GM23248 (cell line): ENCODE data around the gene RAB1A. TPM values are rescaled to one million over a fixed set of nuclear protein-coding genes. Genes with fewer than 3 reads are reported as not detected.
"Not testable (repeated sequence)": the region's sequence is repeated elsewhere in the genome, so short reads cannot be mapped to it uniquely, and the experiment has no call there.

Experiments
- DNase-seq: peaks from one replicate; pipeline ENCODE4 v3.0.0-alpha.2; 2015
- H2AFZ ChIP-seq: fragments of 200-600 bp; sonication (generic); 2 replicates; pipeline ENCODE4 v1.6.1; 2016; ENCODE audit warnings: antibody characterized with exemption
- H3F3A ChIP-seq: fragments of 200-600 bp; sonication (generic); 2 replicates; pipeline ENCODE4 v1.6.1; 2016; ENCODE audit warnings: mild to moderate bottlenecking, antibody characterized with exemption, mixed run types; ENCODE audit not compliant: insufficient read depth
- H3K27ac ChIP-seq: fragments of 200-600 bp; sonication (generic); 2 replicates; pipeline ENCODE4 v1.5.1; 2016; ENCODE audit warnings: mild to moderate bottlenecking
- H3K27me3 ChIP-seq: fragments of 200-600 bp; sonication (generic); replicated peaks from 2 replicates; pipeline ENCODE4 v1.6.1; 2016; ENCODE audit warnings: mild to moderate bottlenecking; ENCODE audit not compliant: insufficient read depth
- H3K36me3 ChIP-seq: fragments of 200-600 bp; sonication (generic); 2 replicates; pipeline ENCODE4 v1.6.1; 2016; ENCODE audit warnings: low read depth, mild to moderate bottlenecking
- H3K4me1 ChIP-seq: fragments of 200-600 bp; sonication (generic); 2 replicates; pipeline ENCODE4 v1.6.1; 2016; ENCODE audit warnings: mild to moderate bottlenecking; ENCODE audit not compliant: insufficient read depth
- H3K4me2 ChIP-seq: fragments of 200-600 bp; sonication (generic); one replicate; pipeline ENCODE4 v1.6.1; 2016; ENCODE audit warnings: mild to moderate bottlenecking; ENCODE audit not compliant: unreplicated experiment
- H3K4me3 ChIP-seq: fragments of 200-600 bp; sonication (generic); 2 replicates; pipeline ENCODE4 v1.5.1; 2016; ENCODE audit warnings: mild to moderate bottlenecking
- H3K79me2 ChIP-seq: fragments of 200-600 bp; sonication (generic); 2 replicates; pipeline ENCODE4 v1.6.1; 2016; ENCODE audit warnings: mild to moderate bottlenecking; ENCODE audit not compliant: insufficient read depth
- H3K9ac ChIP-seq: fragments of 200-600 bp; sonication (generic); 2 replicates; pipeline ENCODE4 v1.6.1; 2016; ENCODE audit warnings: mild to moderate bottlenecking
- H3K9me2 ChIP-seq: fragments of 200-600 bp; sonication (generic); 2 replicates; pipeline ENCODE4 v1.6.1; 2016; ENCODE audit warnings: mixed run types, mild to moderate bottlenecking, moderate library complexity; ENCODE audit not compliant: insufficient read depth
- H3K9me3 ChIP-seq: fragments of 200-600 bp; sonication (generic); one replicate; pipeline ENCODE4 v1.6.1; 2017; ENCODE audit warnings: low read depth
- H4K20me1 ChIP-seq: fragments of 200-600 bp; sonication (generic); 2 replicates; pipeline ENCODE4 v1.6.0; 2016; ENCODE audit not compliant: insufficient read depth
- EZH2 ChIP-seq: fragments of 200-600 bp; sonication (generic); IDR thresholded peaks from 2 replicates; pipeline ENCODE4 v1.6.1; 2018; ENCODE audit warnings: antibody characterized with exemption, mild to moderate bottlenecking; ENCODE audit not compliant: insufficient read depth, poor library complexity, severe bottlenecking
- EZH2phosphoT487 ChIP-seq: fragments of 200-600 bp; sonication (generic); IDR thresholded peaks from 2 replicates; pipeline ENCODE4 v1.6.1; 2018; ENCODE audit warnings: antibody characterized with exemption, moderate library complexity, mild to moderate bottlenecking, low read depth; ENCODE audit not compliant: insufficient read depth
- WGBS, 2 experiments: methylation state at CpG; one replicate each; pipeline ENCODE4 v1.1.6; 2015 to 2017; ENCODE audit warnings: low lambda C conversion rate in 2 of 2, low coverage in 1 of 2; ENCODE audit errors: missing lambda C conversion rate in 2 of 2; 5-methylcytosine and 5-hydroxymethylcytosine counted together
- in situ Hi-C: fragments of 300-500 bp; cut with MboI; formaldehyde crosslinking; loops from 2 replicates; pipeline ENCODE4 v1.15.0; 2020
- polyA plus RNA-seq: library from polyadenylated mRNA; unstranded; fragments of >200 nt; fragmentation: Nextera tagmentation; extraction: Ambion mirVana; gene quantifications from 2 replicates; pipeline ENCODE4 v1.2.1, GENCODE V29; 2016
- total RNA-seq: library from RNA; depleted of rRNA; stranded (reverse); fragments of >200 nt; shearing (Covaris generic); gene quantifications from 2 replicates; pipeline ENCODE4 v1.2.3, GENCODE V29; 2014

Gene RAB1A
- total and polyA plus RNA-seq, 2 experiments from 2014 or later = 119 to 303 TPM

- Histone ChIP-seq H3K4me1 (no peaks in the 10 kb centered on the region; the same call in 1 of the 2 replicates), H2AFZ (no peak overlapping the region), H3K27ac (no peak overlapping the region), H3K9me2 (no peaks in the 10 kb centered on the region), H3K9me3 (no peaks in the 10 kb centered on the region), H3K4me2 (no peak overlapping the region), H3K9ac (no peak overlapping the region), H3K27me3 (no peaks in the 10 kb centered on the region), H3K79me2 (no peaks in the 10 kb centered on the region), H3K4me3 (no peak overlapping the region), H4K20me1 (no peaks in the 10 kb centered on the region), H3F3A (peaks cover 3% of the 10 kb centered on the region; the same call in 1 of the 2 replicates), H3K36me3 (no peaks in the 10 kb centered on the region)
- in situ Hi-C loops = loop anchor here (25.0 kb wide), 1 partner anchor 261 kb away; no protein-coding TSS in a partner anchor
- WGBS, 2 experiments = 94 to 97% methylated on average over 12 of the region's 12 CpGs
- TF ChIP-seq EZH2phosphoT487 = no peak
- no peak for TF ChIP-seq EZH2
- no peak for DNase-seq
Observed at GRCh38 chr2:65172994-65173790, 43.3 kb upstream of the RAB1A start.

GRCh38 chr2:65170611-65171477 is 40.9 kb upstream of the RAB1A start:
- H3K4me3 ChIP-seq, H3K4me2 ChIP-seq, H3K79me2 ChIP-seq, H4K20me1 ChIP-seq, H3K9me3 ChIP-seq, DNase-seq, H3K9ac ChIP-seq, H2AFZ ChIP-seq, H3K27me3 ChIP-seq, H3K36me3 ChIP-seq, H3K4me1 ChIP-seq, H3F3A ChIP-seq, H3K9me2 ChIP-seq, H3K27ac ChIP-seq: not testable (repeated sequence)
- WGBS, 2 experiments = 81 to 84% methylated on average over 14 of the region's 14 CpGs
- in situ Hi-C loops = loop anchor here (25.0 kb wide), 1 partner anchor 259 kb away; no protein-coding TSS in a partner anchor

GRCh38 chr2:65169760-65170136 is 39.8 kb upstream of the RAB1A start:
- DNase-seq = no peak
- H3K9ac ChIP-seq = no peak overlapping the region
- H3F3A ChIP-seq = peaks cover 3% of the 10 kb centered on the region; the same call in 1 of the 2 replicates
- WGBS, 2 experiments = 84 to 85% methylated on average over 4 of the region's 4 CpGs
- TF ChIP-seq EZH2phosphoT487 (no peak), EZH2 (no peak)
- no peak overlapping the region for H2AFZ ChIP-seq
- no peak overlapping the region for H3K4me2 ChIP-seq
- H3K9me2 ChIP-seq = no peaks in the 10 kb centered on the region
- H3K9me3 ChIP-seq = no peaks in the 10 kb centered on the region
- H3K79me2 ChIP-seq = no peaks in the 10 kb centered on the region
- no peaks in the 10 kb centered on the region for H3K36me3 ChIP-seq
- no peak overlapping the region for H3K4me3 ChIP-seq
- H4K20me1 ChIP-seq = no peaks in the 10 kb centered on the region
- H3K27ac ChIP-seq = no peak overlapping the region
- in situ Hi-C loops = loop anchor here (25.0 kb wide), 1 partner anchor 257 kb away; no protein-coding TSS in a partner anchor
- no peaks in the 10 kb centered on the region for H3K27me3 ChIP-seq
- no peaks in the 10 kb centered on the region; the same call in 1 of the 2 replicates for H3K4me1 ChIP-seq

- H3K9me3 ChIP-seq = no peaks in the 10 kb centered on the region
- H3K9me2 ChIP-seq = no peaks in the 10 kb centered on the region
- H3K4me3 ChIP-seq = no peak overlapping the region
- no peaks in the 10 kb centered on the region for H3K4me1 ChIP-seq
- H4K20me1 ChIP-seq = no peaks in the 10 kb centered on the region
- H3K27ac ChIP-seq = no peak overlapping the region
- no peak for DNase-seq
- peaks cover 3% of the 10 kb centered on the region; the same call in 1 of the 2 replicates for H3F3A ChIP-seq
- TF ChIP-seq EZH2 = no peak
- TF ChIP-seq EZH2phosphoT487 = no peak
- no peak overlapping the region for H3K4me2 ChIP-seq
- H3K79me2 ChIP-seq = no peaks in the 10 kb centered on the region
- in situ Hi-C loops = loop anchor here (25.0 kb wide), 1 partner anchor 253 kb away; no protein-coding TSS in a partner anchor
- H3K9ac ChIP-seq = no peak overlapping the region
- no peaks in the 10 kb centered on the region for H3K27me3 ChIP-seq
- no peaks in the 10 kb centered on the region for H3K36me3 ChIP-seq
- 76 to 79% methylated on average over 7 of the region's 7 CpGs for WGBS, 2 experiments
- no peak overlapping the region for H2AFZ ChIP-seq
Observed at GRCh38 chr2:65165558-65165957, 35.7 kb upstream of the RAB1A start.
